K562 (cell line): ENCODE measurements around the gene ASIC3. TPM values are rescaled to one million over a fixed set of nuclear protein-coding genes. Genes with fewer than 3 reads are reported as not detected.

Experiments
- CBFB ChIP-seq: sonication (generic); formaldehyde crosslinking; IDR thresholded peaks from 2 replicates; pipeline ENCODE4 v1.4.0; 2020; ENCODE audit warnings: mild to moderate bottlenecking, missing genetic modification reagents
- CREB1 ChIP-seq, 2 experiments: sonication (generic) in 1 of 2; formaldehyde crosslinking in 1 of 2; IDR thresholded peaks; 2 replicates each; pipeline versions ENCODE4 v1.6.1 to v1.8.0; 2012 to 2022; ENCODE audit warnings: inconsistent platforms in 1 of 2, mild to moderate bottlenecking in 1 of 2, missing genetic modification reagents in 1 of 2, moderate library complexity in 1 of 2
- CTBP1 ChIP-seq: fragments of 450-650 bp; IDR thresholded peaks from 2 replicates; pipeline ENCODE4 v1.6.1; 2016; ENCODE audit warnings: borderline replicate concordance
- DIDO1 ChIP-seq: fragments of 450-650 bp; IDR thresholded peaks from 2 replicates; pipeline ENCODE4 v1.6.1; 2016; ENCODE audit warnings: low read depth, missing biosample characterization, missing genetic modification characterization
- DNMT1 ChIP-seq: fragments of 450-650 bp; IDR thresholded peaks from 2 replicates; pipeline ENCODE4 v1.6.1; 2016; ENCODE audit warnings: antibody characterized with exemption, mild to moderate bottlenecking
- ELF2 ChIP-seq: fragments of 250-450 bp; sonication (Bioruptor Pico); IDR thresholded peaks from 2 replicates; pipeline ENCODE4 v1.5.0; 2021; ENCODE audit warnings: mild to moderate bottlenecking
- ESRRA ChIP-seq: fragments of 450-650 bp; IDR thresholded peaks from 2 replicates; pipeline ENCODE4 v1.6.1; 2014; ENCODE audit warnings: low read depth, mild to moderate bottlenecking, moderate library complexity, borderline replicate concordance
- FOXK1 ChIP-seq: sonication (generic); formaldehyde crosslinking; IDR thresholded peaks from 2 replicates; pipeline ENCODE4 v1.8.0; 2022; ENCODE audit warnings: missing genetic modification reagents, mild to moderate bottlenecking, borderline replicate concordance
- HNRNPL ChIP-seq: fragments of 200-400 bp; formaldehyde crosslinking; IDR thresholded peaks from 2 replicates; pipeline ENCODE4 v1.6.1; 2017; ENCODE audit warnings: low read depth, mild to moderate bottlenecking, low read length
- IFI16 ChIP-seq: fragments of 250-450 bp; sonication (Bioruptor Pico); IDR thresholded peaks from 2 replicates; pipeline ENCODE4 v2.1.2; 2022; ENCODE audit warnings: mild to moderate bottlenecking, inconsistent platforms
- PCBP1 ChIP-seq: fragments of 200-400 bp; formaldehyde crosslinking; IDR thresholded peaks from 2 replicates; pipeline ENCODE4 v1.6.1; 2018; ENCODE audit warnings: mild to moderate bottlenecking, low read depth, low read length; ENCODE audit not compliant: poor library complexity, severe bottlenecking
- PHB2 ChIP-seq: fragments of 450-650 bp; IDR thresholded peaks from 2 replicates; pipeline ENCODE4 v1.6.1; 2017; ENCODE audit warnings: low read depth
- PHF8 ChIP-seq: fragments of 200-600 bp; sonication (generic); IDR thresholded peaks from 2 replicates; pipeline ENCODE4 v1.6.1; 2012; ENCODE audit warnings: mixed run types, mild to moderate bottlenecking, inconsistent platforms, low read length, moderate library complexity, borderline replicate concordance
- PML ChIP-seq: IDR thresholded peaks from 2 replicates; pipeline ENCODE4 v1.6.1; 2012; ENCODE audit warnings: low read length, inconsistent platforms
- POLR2AphosphoS2 ChIP-seq: IDR thresholded peaks from 2 replicates; pipeline ENCODE4 v1.6.1; 2012; ENCODE audit warnings: low read length, improper control_type of control experiment
- SP1 ChIP-seq: sonication (generic); formaldehyde crosslinking; IDR thresholded peaks from 2 replicates; pipeline ENCODE4 v1.8.1; 2022; ENCODE audit warnings: mild to moderate bottlenecking, missing genetic modification reagents
- SRSF3 ChIP-seq: fragments of 200-400 bp; formaldehyde crosslinking; IDR thresholded peaks from 2 replicates; pipeline ENCODE4 v1.6.1; 2016; ENCODE audit warnings: mild to moderate bottlenecking, low read length, moderate library complexity; ENCODE audit not compliant: insufficient read depth
- TGIF2 ChIP-seq: sonication (generic); formaldehyde crosslinking; IDR thresholded peaks from 2 replicates; pipeline ENCODE4 v1.8.1; 2022; ENCODE audit warnings: mild to moderate bottlenecking, missing genetic modification reagents, moderate library complexity
- XRCC3 ChIP-seq: fragments of 450-650 bp; IDR thresholded peaks from 2 replicates; pipeline ENCODE4 v1.6.1; 2017; ENCODE audit warnings: mild to moderate bottlenecking, moderate library complexity
- ZNF586 ChIP-seq: fragments of 450-650 bp; formaldehyde crosslinking; conservative IDR thresholded peaks from 2 replicates; pipeline ENCODE4 v1.4.0; 2020; ENCODE audit warnings: mild to moderate bottlenecking, moderate library complexity
- ZNF766 ChIP-seq: fragments of 200-800 bp; sonication (Bioruptor generic); conservative IDR thresholded peaks from 2 replicates; pipeline ENCODE4 v1.6.1; 2016; ENCODE audit warnings: missing genetic modification characterization, missing compliant biosample characterization
- polyA plus RNA-seq, 8 experiments: library from polyadenylated mRNA; depleted of rRNA in 4 of 8; stranded (reverse) in 5 of 8; unstranded in 3 of 8; fragments of >200 nt; fragmentation: Nextera tagmentation in 2 of 8; fragmentation: Illumina TruSeq in 1 of 8; extraction: Ambion mirVana in 2 of 8; extraction: Trizol in 1 of 8; gene quantifications; 2 replicates each; pipeline versions ENCODE4 v1.2.1 to v1.2.3, GENCODE V29; 2011 to 2014; ENCODE audit warnings: inconsistent platforms in 1 of 8, missing spikeins in 1 of 8
- total RNA-seq, 7 experiments: library from RNA; depleted of rRNA in 6 of 7; stranded (reverse); fragments of >200 nt in 6 of 7; fragmentation: Illumina TruSeq in 2 of 7; extraction: Trizol in 2 of 7; gene quantifications; 2 replicates each; pipeline versions ENCODE4 v1.2.1 to v1.2.3, GENCODE V29; 2011 to 2021; ENCODE audit warnings: low replicate concordance in 1 of 7
- TF ChIP-seq, protein P1 (sequence below), 2 experiments: fragments of 150-350 bp in 1 of 2; IDR thresholded peaks; 2 replicates each; pipeline ENCODE4 v1.6.1; 2012 to 2016; ENCODE audit warnings: low read depth in 2 of 2, low read length in 2 of 2, mild to moderate bottlenecking in 1 of 2, moderate library complexity in 1 of 2
- TF ChIP-seq, protein P2 (sequence below): fragments of 250-450 bp; sonication (Bioruptor Pico); IDR thresholded peaks from 2 replicates; pipeline ENCODE4 v1.5.0; 2022; ENCODE audit warnings: mild to moderate bottlenecking

Gene ASIC3
- total and polyA plus RNA-seq, 9 of the 15 experiments (the other 6 are each of a cell fraction or from before 2014, with no cell fraction given) = 0.11 to 5.0 (median 0.87) TPM

DNA sequence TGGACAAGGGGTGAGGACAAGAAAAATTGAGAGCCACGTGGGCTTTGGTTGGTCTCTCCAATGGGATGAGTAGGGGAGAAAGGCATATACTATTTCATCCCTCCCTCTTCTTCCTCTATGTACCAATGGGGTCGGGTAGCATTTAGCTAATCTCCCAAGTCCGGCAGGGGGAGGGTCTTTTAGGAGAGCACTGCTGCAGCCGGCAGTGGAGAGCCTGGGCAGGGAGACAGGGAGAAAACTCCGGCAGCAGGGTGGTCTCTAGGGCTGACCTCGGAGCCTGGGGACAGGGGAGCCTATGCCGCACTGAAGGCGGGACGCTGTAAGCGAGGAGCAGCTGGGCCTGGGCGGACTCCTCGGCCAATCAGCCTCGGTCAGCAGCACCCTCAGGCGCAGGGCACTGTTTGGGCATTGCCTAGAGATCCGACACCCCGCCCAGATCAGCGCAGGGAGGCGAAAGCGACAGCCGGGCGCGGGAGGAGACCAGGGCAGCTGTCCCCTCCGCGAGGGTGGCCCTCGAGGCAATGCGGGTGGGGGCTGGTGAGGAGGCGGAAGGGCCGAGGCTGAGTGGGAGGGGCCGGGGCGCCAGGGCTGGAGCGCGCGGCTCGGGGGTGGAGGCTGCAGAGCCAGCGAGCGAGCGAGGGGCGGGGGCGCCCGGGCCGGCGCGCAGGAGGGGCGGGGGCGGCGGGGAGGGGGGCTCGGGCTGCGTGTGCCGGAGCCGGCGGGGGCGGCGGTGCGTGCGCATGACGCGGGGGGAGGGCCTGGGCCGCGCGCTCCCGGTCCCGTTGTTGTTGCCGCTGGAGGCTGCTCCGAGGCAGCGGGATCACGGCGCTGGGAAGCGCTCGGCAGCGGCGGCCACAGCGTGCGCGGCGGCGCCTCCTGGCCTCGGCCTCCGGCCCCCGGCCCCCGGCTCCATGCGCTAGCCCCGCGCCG lies 37.6 kb downstream of the ASIC3 start, which contains the start of gene AGAP3 (continued):
- peak; percentile 41 for TF ChIP-seq PCBP1
- TF ChIP-seq DNMT1 = no peak
- peak; percentile 76 for TF ChIP-seq PML
- TF ChIP-seq, protein P1, sequence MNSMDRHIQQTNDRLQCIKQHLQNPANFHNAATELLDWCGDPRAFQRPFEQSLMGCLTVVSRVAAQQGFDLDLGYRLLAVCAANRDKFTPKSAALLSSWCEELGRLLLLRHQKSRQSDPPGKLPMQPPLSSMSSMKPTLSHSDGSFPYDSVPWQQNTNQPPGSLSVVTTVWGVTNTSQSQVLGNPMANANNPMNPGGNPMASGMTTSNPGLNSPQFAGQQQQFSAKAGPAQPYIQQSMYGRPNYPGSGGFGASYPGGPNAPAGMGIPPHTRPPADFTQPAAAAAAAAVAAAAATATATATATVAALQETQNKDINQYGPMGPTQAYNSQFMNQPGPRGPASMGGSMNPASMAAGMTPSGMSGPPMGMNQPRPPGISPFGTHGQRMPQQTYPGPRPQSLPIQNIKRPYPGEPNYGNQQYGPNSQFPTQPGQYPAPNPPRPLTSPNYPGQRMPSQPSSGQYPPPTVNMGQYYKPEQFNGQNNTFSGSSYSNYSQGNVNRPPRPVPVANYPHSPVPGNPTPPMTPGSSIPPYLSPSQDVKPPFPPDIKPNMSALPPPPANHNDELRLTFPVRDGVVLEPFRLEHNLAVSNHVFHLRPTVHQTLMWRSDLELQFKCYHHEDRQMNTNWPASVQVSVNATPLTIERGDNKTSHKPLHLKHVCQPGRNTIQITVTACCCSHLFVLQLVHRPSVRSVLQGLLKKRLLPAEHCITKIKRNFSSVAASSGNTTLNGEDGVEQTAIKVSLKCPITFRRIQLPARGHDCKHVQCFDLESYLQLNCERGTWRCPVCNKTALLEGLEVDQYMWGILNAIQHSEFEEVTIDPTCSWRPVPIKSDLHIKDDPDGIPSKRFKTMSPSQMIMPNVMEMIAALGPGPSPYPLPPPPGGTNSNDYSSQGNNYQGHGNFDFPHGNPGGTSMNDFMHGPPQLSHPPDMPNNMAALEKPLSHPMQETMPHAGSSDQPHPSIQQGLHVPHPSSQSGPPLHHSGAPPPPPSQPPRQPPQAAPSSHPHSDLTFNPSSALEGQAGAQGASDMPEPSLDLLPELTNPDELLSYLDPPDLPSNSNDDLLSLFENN (IDR thresholded peaks at IDR 0.05; ENCODE audit: low read depth in 2 of 2, low read length in 2 of 2) = peak; percentile 19 to 54; a peak in 2 of 4 replicates
- TF ChIP-seq DIDO1 (tag) = no peak
- 0 out of 2 replicates have a peak, but pooled peaks have one; percentile 17 for TF ChIP-seq FOXK1 (CRISPR knock-in tag)
- no peak for TF ChIP-seq TGIF2 (CRISPR knock-in tag)
- peak; percentile 94; the same call in 1 of the 2 replicates for TF ChIP-seq PHF8
- TF ChIP-seq POLR2AphosphoS2 = peak; percentile 66; the same call in 1 of the 2 replicates
- peak; percentile 80 for TF ChIP-seq ELF2 (CRISPR knock-in tag)
- peak; percentile 52; the same call in 1 of the 2 replicates for TF ChIP-seq ESRRA
- peak; percentile 94 for TF ChIP-seq HNRNPL
- TF ChIP-seq XRCC3 = no peak
- 0 out of 2 replicates have a peak, but pooled peaks have one; percentile 10 for TF ChIP-seq CBFB
- no peak for TF ChIP-seq IFI16 (CRISPR knock-in tag)
- no peak for TF ChIP-seq PHB2
- TF ChIP-seq, protein P2, sequence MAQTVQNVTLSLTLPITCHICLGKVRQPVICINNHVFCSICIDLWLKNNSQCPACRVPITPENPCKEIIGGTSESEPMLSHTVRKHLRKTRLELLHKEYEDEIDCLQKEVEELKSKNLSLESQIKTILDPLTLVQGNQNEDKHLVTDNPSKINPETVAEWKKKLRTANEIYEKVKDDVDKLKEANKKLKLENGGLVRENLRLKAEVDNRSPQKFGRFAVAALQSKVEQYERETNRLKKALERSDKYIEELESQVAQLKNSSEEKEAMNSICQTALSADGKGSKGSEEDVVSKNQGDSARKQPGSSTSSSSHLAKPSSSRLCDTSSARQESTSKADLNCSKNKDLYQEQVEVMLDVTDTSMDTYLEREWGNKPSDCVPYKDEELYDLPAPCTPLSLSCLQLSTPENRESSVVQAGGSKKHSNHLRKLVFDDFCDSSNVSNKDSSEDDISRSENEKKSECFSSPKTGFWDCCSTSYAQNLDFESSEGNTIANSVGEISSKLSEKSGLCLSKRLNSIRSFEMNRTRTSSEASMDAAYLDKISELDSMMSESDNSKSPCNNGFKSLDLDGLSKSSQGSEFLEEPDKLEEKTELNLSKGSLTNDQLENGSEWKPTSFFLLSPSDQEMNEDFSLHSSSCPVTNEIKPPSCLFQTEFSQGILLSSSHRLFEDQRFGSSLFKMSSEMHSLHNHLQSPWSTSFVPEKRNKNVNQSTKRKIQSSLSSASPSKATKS (CRISPR knock-in tag) = 0 out of 2 replicates have a peak, but pooled peaks have one; percentile 53
- TF ChIP-seq CTBP1 = peak; percentile 85; the same call in 1 of the 2 replicates
- TF ChIP-seq ZNF766 (CRISPR knock-in tag) = peak; percentile 64
- peak; percentile 80 for TF ChIP-seq SP1 (CRISPR knock-in tag)
- TF ChIP-seq SRSF3 = no peak
- no peak for TF ChIP-seq ZNF586 (CRISPR knock-in tag)
- TF ChIP-seq CREB1 (IDR thresholded peaks at IDR 0.05) = peak; percentile 56
- TF ChIP-seq CREB1 (CRISPR knock-in tag; IDR thresholded peaks at IDR 0.05) = peak; percentile 38; the same call in 1 of the 2 replicates
